Stimulated activated CD8-positive, alpha-beta memory T cell treated with anti-CD3 and anti-CD28 coated beads, Interleukin-12 subunit alpha, Interleukin-12 subunit beta, amount 100 ng/mL, for 4 hours (primary cell): ENCODE data around the gene TSC2.

Experiments used
- DNase-seq: peaks from one replicate; pipeline ENCODE4 v3.0.0-alpha.2; 2020; ENCODE audit warnings: low read depth

Gene TSC2

GRCh38 chr16:2047330-2048115 lies at the start of gene TSC2, which contains the start of gene NTHL1:
Gene TSC2 (plus strand): TSS chr16:2047985. CDS start chr16:2048616, 631 bp downstream.
Gene NTHL1 (minus strand): TSS chr16:2047834. CDS start chr16:2047823, 11 bp downstream.
- peak; percentile 90 for DNase-seq

GRCh38 chr16:1998360-1998835 lies 49.4 kb upstream of the TSC2 start:
- DNase-seq: no peak

DNA sequence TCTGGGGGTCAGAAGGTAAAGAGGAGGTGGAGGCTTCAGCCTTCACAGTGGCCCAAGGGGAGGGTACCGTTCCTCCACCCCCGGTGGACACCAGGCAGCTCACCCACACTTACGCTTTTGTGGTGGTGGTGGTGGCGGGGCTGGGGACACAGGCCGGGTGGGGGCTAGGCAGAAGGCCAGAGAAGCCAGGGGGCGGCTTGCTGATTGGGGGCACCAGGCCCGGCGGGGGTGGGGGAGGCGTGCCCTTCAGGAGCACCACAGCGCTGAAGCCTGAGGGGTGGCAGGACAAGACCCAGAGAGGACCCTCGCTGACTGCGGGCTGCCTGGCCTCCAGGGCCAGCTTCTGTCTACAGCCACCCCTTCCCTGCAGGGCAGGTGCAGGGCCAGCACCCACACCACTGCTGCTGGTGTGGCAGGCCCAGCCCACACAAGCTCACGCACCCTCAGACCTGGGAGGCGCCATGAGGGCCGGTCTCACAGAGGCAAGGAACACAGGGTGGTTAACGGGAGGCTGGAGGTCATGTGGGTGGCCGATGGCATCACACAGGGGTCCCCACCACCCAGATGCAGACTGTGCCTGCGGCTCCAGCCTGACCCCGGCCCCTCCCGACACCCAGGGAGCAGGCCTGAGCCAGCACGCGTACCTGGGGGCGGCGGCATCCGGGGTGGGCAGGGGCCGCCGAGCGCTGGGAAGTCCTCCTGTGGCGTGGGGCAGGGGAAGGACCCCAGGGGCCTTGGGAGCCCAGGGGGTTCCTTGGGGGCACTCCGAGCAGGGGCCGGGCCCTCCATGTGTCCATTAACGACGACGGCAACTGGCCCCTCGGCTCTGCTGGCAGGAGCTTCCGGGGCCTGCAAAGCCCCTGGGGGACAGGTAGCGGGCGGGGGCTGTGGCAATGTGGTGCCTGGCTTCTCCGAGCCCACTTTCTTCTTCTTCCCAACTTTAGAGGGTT lies 48.7 kb upstream of the TSC2 start:
- no peak for DNase-seq

DNA sequence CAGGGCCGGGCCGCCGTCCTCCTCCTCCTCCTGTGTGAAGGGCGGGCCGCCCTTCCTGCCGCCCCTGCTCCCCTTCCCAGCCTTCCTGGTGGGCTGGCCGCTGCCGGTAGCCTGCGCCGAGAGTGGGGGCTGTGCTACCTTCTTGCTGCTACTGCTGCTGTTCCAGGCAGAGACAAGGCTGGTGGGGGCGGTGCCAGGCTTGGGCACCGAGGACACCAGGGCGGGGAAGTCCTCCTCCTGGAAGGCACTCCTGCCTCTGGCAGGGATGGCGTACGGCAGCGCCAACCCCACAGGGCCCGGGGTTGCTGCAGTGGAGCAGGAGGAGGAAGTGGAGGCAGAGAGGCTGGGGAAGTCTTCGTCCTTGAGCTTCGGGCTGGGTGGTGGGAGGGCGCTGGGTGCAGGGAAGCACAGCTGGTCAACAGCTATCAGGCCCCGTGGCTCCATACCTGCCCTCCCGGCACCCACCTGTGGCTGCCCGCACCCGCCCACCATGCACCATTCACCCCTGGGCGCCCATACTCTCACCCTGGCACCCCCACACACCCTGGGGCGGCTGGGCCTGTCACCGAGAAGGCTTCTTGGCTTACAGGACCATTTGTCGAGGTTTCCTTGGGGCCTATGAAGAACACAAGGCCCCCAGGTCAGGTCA lies 47.8 kb upstream of the TSC2 start:
- DNase-seq: no peak

- no peak for DNase-seq
Observed at GRCh38 chr16:2001035-2001434, 46.8 kb upstream of the TSC2 start.

- DNase-seq: no peak
Observed at GRCh38 chr16:2001456-2002355, 46.1 kb upstream of the TSC2 start.

DNA sequence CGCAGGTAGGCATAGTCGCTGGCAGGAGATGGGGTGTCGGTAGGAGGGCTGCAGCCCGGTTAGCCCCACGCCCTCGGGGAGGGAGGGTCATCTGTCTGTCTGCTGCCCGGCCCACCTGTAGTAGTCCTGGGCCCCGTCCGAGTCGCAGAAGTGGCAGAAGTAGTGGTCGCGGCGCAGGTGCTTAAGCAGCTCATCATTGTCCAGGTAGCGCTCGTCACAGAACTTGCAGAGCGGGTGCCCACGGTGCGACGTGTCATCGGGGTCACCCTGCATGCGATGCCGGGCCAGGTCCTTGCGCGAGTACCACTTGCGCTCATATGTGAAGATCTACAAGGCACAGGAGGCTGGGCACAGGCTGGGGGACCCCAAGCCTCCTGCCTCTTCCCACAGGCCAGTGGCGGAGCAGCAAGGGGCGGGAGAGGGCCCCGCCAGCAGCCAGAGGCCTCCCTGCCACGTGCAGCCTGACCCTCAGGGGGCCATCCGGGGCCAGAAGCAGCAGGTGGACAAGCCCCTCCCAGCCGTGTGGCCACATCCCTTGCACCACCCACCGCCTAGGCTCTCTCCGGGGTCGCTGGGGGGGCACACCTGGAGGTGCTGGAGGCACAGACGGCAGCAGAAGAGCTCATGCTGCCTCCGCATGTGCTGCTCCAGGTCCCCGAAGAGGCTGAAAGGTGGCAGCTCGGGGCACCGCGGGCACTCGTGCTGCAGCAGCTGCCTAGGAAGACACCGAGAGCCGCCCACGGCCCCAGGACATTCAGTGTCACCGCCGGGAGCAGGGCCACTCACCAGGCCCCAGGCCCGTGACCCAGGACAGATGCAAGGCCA lies 45.2 kb upstream of the TSC2 start:
- no peak for DNase-seq

DNA sequence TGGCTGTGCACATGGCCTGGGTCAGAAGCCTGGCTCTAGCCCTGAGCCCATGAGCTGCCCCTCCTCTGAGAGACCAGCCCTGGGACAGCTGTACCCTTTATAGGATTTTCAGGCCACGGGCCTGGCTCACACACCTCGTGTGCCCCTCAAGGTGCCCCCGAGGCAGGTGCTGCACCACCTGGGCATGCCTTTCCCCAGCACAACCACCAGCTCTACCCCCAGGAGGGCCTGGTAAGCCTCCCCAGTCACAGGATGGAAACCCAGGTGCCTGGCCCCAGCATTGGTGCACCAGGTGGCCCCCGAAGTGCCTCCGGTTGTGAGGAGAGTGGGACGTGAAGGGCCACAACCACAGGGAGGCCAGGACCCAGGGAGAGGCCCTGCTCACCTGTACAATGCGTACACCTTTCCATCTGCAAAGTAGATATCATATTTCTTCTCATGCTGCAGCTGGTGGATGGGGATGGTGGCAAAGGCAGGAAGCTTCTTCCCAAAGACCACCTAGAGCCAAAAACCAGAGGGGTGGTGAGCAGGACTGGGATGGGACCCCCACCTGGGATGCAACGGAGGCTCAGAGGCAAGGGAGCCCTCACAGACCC lies 44.5 kb upstream of the TSC2 start:
- no peak for DNase-seq

- DNase-seq: peak; percentile 65
Observed at GRCh38 chr16:2003827-2004641, 43.8 kb upstream of the TSC2 start.

- DNase-seq: no peak
Observed at GRCh38 chr16:2004795-2005517, 42.8 kb upstream of the TSC2 start.

DNA sequence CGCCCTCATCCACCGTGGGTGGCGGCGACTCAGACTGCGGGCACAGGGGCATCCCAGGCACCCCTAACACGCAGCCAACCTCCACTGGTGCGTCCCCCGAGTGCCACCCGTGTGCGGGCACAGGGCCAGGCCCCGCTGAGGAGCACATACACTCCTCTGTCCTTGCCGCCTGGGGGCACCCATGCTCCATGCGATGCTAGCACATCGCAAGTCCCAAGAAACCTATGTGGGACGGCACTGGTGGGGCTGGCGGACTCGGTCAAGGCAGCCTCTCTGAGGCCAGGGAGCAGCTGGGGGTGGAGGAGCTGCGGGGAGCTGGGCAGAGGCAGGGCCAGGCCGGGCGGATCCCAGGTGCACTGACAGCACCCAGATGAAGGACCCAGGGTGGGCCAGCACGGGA lies 42.1 kb upstream of the TSC2 start:
- no peak for DNase-seq

- DNase-seq: no peak
Observed at GRCh38 chr16:2006317-2006716, 41.5 kb upstream of the TSC2 start.

GRCh38 chr16:2007081-2007836 lies 40.5 kb upstream of the TSC2 start:
- no peak for DNase-seq

DNA sequence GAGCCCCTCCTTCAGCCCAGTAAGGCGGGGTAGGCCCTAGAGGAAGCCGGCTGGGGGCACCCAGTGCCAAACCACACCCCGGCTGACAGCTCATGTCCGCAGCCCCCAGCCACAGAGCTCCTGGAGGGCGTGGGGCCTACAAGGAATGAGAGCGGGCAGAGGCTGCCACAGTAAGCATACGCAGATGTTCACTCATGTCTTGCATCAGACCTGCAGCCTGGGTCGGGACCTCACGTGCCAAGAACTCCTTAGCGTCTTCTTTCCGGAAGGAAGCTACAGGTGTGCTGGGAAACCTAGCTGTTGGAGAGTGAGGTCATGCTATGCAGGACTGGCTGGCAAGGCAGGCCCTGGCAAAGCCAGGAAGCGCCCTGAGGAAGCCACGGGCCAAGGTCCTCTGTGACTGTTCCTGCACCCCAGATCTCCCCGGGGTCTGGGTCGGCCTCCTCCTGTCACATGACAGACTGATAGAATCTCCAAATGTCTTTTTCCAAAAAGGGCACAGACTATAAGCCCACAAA lies 39.7 kb upstream of the TSC2 start:
- no peak for DNase-seq

- DNase-seq: no peak
Observed at GRCh38 chr16:2008631-2009163, 39.1 kb upstream of the TSC2 start.

DNA sequence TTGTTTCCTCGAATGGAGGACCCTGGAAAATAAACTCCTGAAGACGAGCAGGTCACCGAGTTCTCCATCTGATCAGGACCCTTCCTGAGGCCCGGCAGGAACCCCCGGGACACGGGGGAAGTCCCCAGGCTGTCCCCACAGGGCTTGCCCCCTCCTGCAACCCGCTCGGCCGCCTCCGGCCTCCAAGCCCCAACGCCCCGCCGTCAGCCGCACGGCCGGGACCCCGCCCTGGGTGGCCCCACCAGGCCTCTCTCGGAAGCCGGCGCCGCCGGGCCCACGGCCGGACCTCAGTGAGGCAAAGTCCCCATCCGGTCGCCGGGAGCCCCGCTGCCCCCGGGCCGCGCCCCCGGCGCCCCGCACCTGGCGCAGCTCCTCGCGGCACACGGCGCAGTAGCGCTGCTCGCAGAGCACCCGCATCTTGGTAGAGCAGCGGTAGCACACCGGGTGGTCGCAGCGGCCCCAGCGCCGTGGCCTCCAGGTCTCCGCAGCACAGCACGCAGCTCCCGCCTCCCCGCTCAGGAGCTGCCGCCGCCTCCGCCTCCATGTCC lies 38.5 kb upstream of the TSC2 start:
- no peak for DNase-seq
